Caco-2 (cell line): ENCODE data around the gene ATP5PD. TPM values are rescaled to one million over a fixed set of nuclear protein-coding genes. Genes with fewer than 3 reads are reported as not detected.

Experiments
- BruUV-seq: library from RNA; stranded (reverse); fragments of 400-500 nt; replicated peaks from 2 replicates; lab custom pipeline; 2021; lab: Mats Ljungman, UMichigan
- CTCF ChIA-PET: fragments of 300-600 bp; sonication (Branson Sonifier 250); formaldehyde crosslinking; loops from one replicate; lab custom pipeline; 2022; ENCODE audit warnings: antibody characterized with exemption; lab: Charles Lee
- POLR2A ChIA-PET: fragments of 300-600 bp; sonication (Branson Sonifier 250); formaldehyde crosslinking; loops from one replicate; lab custom pipeline; 2022; ENCODE audit warnings: antibody characterized with exemption; lab: Charles Lee
- DNase-seq, 2 experiments: peaks; one replicate each; pipeline versions ENCODE4 v3.0.0 to v3.0.0-alpha.2; 2020 to 2022
- H3K27me3 ChIP-seq: replicated peaks from 2 replicates; pipeline ENCODE4 v1.6.0; 2011; ENCODE audit warnings: low read length; ENCODE audit not compliant: control insufficient read depth, insufficient read depth
- H3K36me3 ChIP-seq: 2 replicates; pipeline ENCODE4 v1.5.1; 2011; ENCODE audit warnings: low read length; ENCODE audit not compliant: control insufficient read depth, insufficient read depth
- H3K4me1 ChIP-seq: fragments of 250-450 bp; sonication (Bioruptor Pico); 2 replicates; pipeline ENCODE4 v1.5.1; 2020; ENCODE audit warnings: mild to moderate bottlenecking
- H3K4me3 ChIP-seq: 2 replicates; pipeline ENCODE4 v1.5.1; 2011; ENCODE audit warnings: low read depth, mild to moderate bottlenecking, control low read depth, low read length
- H3K9me3 ChIP-seq: fragments of 250-450 bp; sonication (Bioruptor Pico); 2 replicates; pipeline ENCODE4 v1.5.1; 2020; ENCODE audit warnings: mild to moderate bottlenecking, moderate library complexity
- H3K27ac Mint-ChIP-seq: one replicate; pipeline ENCODE4 v1.8.0; 2022; ENCODE audit warnings: mixed read lengths; ENCODE audit not compliant: unreplicated experiment
- H3K27me3 Mint-ChIP-seq: one replicate; pipeline ENCODE4 v1.8.0; 2022; ENCODE audit warnings: mixed read lengths; ENCODE audit not compliant: insufficient read depth, unreplicated experiment
- H3K36me3 Mint-ChIP-seq: one replicate; pipeline ENCODE4 v1.8.0; 2022; ENCODE audit warnings: mild to moderate bottlenecking, mixed read lengths; ENCODE audit not compliant: insufficient read depth, unreplicated experiment
- H3K4me1 Mint-ChIP-seq: one replicate; pipeline ENCODE4 v1.8.0; 2022; ENCODE audit warnings: low read depth, mixed read lengths; ENCODE audit not compliant: unreplicated experiment
- H3K4me3 Mint-ChIP-seq: one replicate; pipeline ENCODE4 v1.8.0; 2022; ENCODE audit warnings: mild to moderate bottlenecking, moderate library complexity, mixed read lengths; ENCODE audit not compliant: unreplicated experiment
- H3K9me3 Mint-ChIP-seq: one replicate; pipeline ENCODE4 v1.8.0; 2022; ENCODE audit warnings: mixed read lengths; ENCODE audit not compliant: unreplicated experiment
- intact Hi-C: fragments of 100-400 bp; cut with micrococcal nuclease; formaldehyde crosslinking; loops from one replicate; pipeline ENCODE4 v1.10.0; 2022; ENCODE audit not compliant: unreplicated experiment
- total RNA-seq: library from RNA; stranded (reverse); gene quantifications from 2 replicates; pipeline ENCODE4 v1.2.3, GENCODE V29; 2022
- TF ChIP-seq, protein P1 (sequence below), 2 experiments: fragments of 200-600 bp in 1 of 2; IDR thresholded peaks; 1 replicate in 1 of 2; 2 replicates in 1 of 2; pipeline versions ENCODE4 v1.5.1 to v1.8.0; 2011 to 2022; ENCODE audit warnings: antibody characterized with exemption in 1 of 2, control low read depth in 1 of 2, inconsistent platforms in 1 of 2, low read depth in 1 of 2, low read length in 1 of 2, mild to moderate bottlenecking in 1 of 2, moderate library complexity in 1 of 2; ENCODE audit not compliant: insufficient read depth in 1 of 2, severe bottlenecking in 1 of 2, unreplicated experiment in 1 of 2

ATP5PD gene
- total RNA-seq, 1 experiment from 2014 or later, result 316 TPM

- TF ChIP-seq, protein P1, sequence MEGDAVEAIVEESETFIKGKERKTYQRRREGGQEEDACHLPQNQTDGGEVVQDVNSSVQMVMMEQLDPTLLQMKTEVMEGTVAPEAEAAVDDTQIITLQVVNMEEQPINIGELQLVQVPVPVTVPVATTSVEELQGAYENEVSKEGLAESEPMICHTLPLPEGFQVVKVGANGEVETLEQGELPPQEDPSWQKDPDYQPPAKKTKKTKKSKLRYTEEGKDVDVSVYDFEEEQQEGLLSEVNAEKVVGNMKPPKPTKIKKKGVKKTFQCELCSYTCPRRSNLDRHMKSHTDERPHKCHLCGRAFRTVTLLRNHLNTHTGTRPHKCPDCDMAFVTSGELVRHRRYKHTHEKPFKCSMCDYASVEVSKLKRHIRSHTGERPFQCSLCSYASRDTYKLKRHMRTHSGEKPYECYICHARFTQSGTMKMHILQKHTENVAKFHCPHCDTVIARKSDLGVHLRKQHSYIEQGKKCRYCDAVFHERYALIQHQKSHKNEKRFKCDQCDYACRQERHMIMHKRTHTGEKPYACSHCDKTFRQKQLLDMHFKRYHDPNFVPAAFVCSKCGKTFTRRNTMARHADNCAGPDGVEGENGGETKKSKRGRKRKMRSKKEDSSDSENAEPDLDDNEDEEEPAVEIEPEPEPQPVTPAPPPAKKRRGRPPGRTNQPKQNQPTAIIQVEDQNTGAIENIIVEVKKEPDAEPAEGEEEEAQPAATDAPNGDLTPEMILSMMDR (IDR thresholded peaks at IDR 0.05; ENCODE audit: insufficient read depth in 1 of 2, low read depth in 1 of 2, low read length in 1 of 2, severe bottlenecking in 1 of 2, unreplicated experiment in 1 of 2), result no peak
- intact Hi-C loops, result no loop called here
- POLR2A ChIA-PET, result interaction anchor here (0.6 to 1.7 kb wide), 5 partner anchors 11 to 149 kb away, joined by 3 to 10 read pairs (median 6); partner anchors contain the start of genes FDXR and MRPL58
- peaks cover 39% of the 10 kb centered on the region for H3K4me1 Mint-ChIP-seq
- no peak overlapping the region for H3K4me3 ChIP-seq
- H3K9me3 Mint-ChIP-seq, result no peaks in the 10 kb centered on the region
- peaks cover 12% of the 10 kb centered on the region for H3K36me3 Mint-ChIP-seq
- peaks cover 59% of the 10 kb centered on the region for H3K4me1 ChIP-seq
- H3K9me3 ChIP-seq, result no peaks in the 10 kb centered on the region
- peaks cover 3% of the 10 kb centered on the region; the same call in 1 of the 2 replicates for H3K36me3 ChIP-seq
- DNase-seq, result no peak
- H3K27ac Mint-ChIP-seq, result peak overlapping the region; percentile 90
- H3K4me3 Mint-ChIP-seq, result peak overlapping the region; percentile 22
- no peaks in the 10 kb centered on the region for H3K27me3 Mint-ChIP-seq
- CTCF ChIA-PET, result interaction anchor here (0.6 to 1.7 kb wide), 5 partner anchors 18 to 68 kb away, joined by 3 to 12 read pairs (median 4); partner anchors contain the start of genes HID1 and MRPL58
- no TSS peak for BruUV-seq
- no peaks in the 10 kb centered on the region for H3K27me3 ChIP-seq
Measured at GRCh38 chr17:74992223-74992622, 54.5 kb downstream of the ATP5PD start.

DNA sequence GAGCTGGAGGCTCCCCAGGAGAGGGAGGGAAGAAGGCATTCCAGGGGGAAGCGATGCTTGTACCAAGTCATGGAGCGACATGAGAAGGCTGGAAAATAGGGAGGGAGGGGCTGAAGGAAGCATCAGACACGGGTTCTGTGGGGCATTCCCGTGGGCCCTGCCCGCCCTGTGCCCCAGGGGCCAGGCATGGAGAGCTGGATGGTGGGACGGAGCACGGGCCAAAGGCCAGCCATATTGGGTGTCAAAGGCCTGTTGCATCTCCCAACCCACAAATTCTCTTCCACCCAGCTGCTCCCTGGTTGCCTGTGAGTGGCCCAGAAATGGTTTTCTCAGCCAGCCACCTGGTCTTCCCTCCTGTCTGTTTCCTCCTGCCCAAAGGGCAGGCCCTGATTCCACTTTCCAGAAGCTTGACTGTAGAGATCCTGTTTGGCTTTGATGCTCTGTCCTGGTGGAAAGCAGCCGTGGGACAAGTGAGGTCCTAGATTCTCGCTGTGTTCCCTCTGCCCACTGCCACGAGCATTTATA lies 56.1 kb downstream of the ATP5PD start:
- no TSS peak for BruUV-seq
- peaks cover 40% of the 10 kb centered on the region for H3K4me1 Mint-ChIP-seq
- H3K9me3 Mint-ChIP-seq, result no peaks in the 10 kb centered on the region
- H3K27ac Mint-ChIP-seq, result peak overlapping the region; percentile 90
- Histone ChIP-seq H3K27me3 (no peaks in the 10 kb centered on the region), H3K4me1 (peaks cover 59% of the 10 kb centered on the region), H3K36me3 (peaks cover 3% of the 10 kb centered on the region; the same call in 1 of the 2 replicates), H3K9me3 (no peaks in the 10 kb centered on the region), H3K4me3 (no peak overlapping the region)
- H3K36me3 Mint-ChIP-seq, result peaks cover 7% of the 10 kb centered on the region
- ChIA-PET POLR2A (interaction anchor here (3.7 kb wide), 1 partner anchor 22 kb away, joined by 33 read pairs; the partner anchor contains the start of gene MRPL58), CTCF (interaction anchor here (1.7 kb wide), 1 partner anchor 22 kb away, joined by 12 read pairs; the partner anchor contains the start of gene MRPL58)
- H3K4me3 Mint-ChIP-seq, result no peak overlapping the region
- H3K27me3 Mint-ChIP-seq, result no peaks in the 10 kb centered on the region
- DNase-seq, result no peak
- intact Hi-C loops, result no loop called here
- TF ChIP-seq, protein P1 (IDR thresholded peaks at IDR 0.05; ENCODE audit: insufficient read depth in 1 of 2, low read depth in 1 of 2, low read length in 1 of 2, severe bottlenecking in 1 of 2, unreplicated experiment in 1 of 2), result no peak

Other genes with a start within 250 kb of the ATP5PD start
- gene GRIN2C, start 187.1 kb downstream of the ATP5PD start, total RNA-seq, result 4.8 and 5.2 TPM in 2 replicates
- 19.0 and 20.6 TPM in 2 replicates for gene FDXR, start 174.0 kb downstream of the ATP5PD start, total RNA-seq
- 2.6 and 3.1 TPM in 2 replicates for gene FADS6, start 153.3 kb downstream of the ATP5PD start, total RNA-seq
- 0.48 and 0.77 TPM in 2 replicates for gene USH1G, start 123.7 kb downstream of the ATP5PD start, total RNA-seq
- gene OTOP2, start 122.7 kb downstream of the ATP5PD start, total RNA-seq, result not detected in 2 replicates
- not detected in 2 replicates for gene OTOP3, start 111.1 kb downstream of the ATP5PD start, total RNA-seq
- 29.8 and 30.4 TPM in 2 replicates for gene HID1, start 74.2 kb downstream of the ATP5PD start, total RNA-seq
- gene CDR2L, start 59.3 kb downstream of the ATP5PD start, total RNA-seq, result 30.9 and 31.6 TPM in 2 replicates
- gene MRPL58, start 34.3 kb downstream of the ATP5PD start, total RNA-seq, result 61.0 and 61.8 TPM in 2 replicates
- 27.9 and 28.8 TPM in 2 replicates for gene KCTD2, start 256 bp upstream of the ATP5PD start, total RNA-seq
- gene SLC16A5, start 41.0 kb upstream of the ATP5PD start, total RNA-seq, result 27.7 and 33.8 TPM in 2 replicates
- 23.6 and 26.0 TPM in 2 replicates for gene ARMC7, start 63.0 kb upstream of the ATP5PD start, total RNA-seq
- 59.3 and 68.4 TPM in 2 replicates for gene NT5C, start 84.8 kb upstream of the ATP5PD start, total RNA-seq
- 210 and 244 TPM in 2 replicates for gene JPT1, start 107.5 kb upstream of the ATP5PD start, total RNA-seq
- 675 and 693 TPM in 2 replicates for gene SUMO2, start 136.0 kb upstream of the ATP5PD start, total RNA-seq
- gene NUP85, start 158.7 kb upstream of the ATP5PD start, total RNA-seq, result 119 and 142 TPM in 2 replicates
- 90.2 and 94.4 TPM in 2 replicates for gene GGA3, start 214.6 kb upstream of the ATP5PD start, total RNA-seq
- gene MRPS7, start 214.9 kb upstream of the ATP5PD start, total RNA-seq, result 123 and 125 TPM in 2 replicates
- 27.0 and 27.3 TPM in 2 replicates for gene MIF4GD, start 224.3 kb upstream of the ATP5PD start, total RNA-seq
- gene SLC25A19, start 242.5 kb upstream of the ATP5PD start, total RNA-seq, result 29.8 and 33.6 TPM in 2 replicates